BLaER1 treated with 17β-estradiol and CSF1 and Interleukin-3, amounts not matched to agents 10 nM and 100 nM (cell line): Measurements from ENCODE around the gene PRDX6.

ENCODE experiments used
- H3K27ac ChIP-seq, 11 experiments: shearing (Covaris generic); formaldehyde crosslinking; 2 replicates each; pipeline ENCODE4 v1.8.1; 2022
- H3K27me3 ChIP-seq, 11 experiments: shearing (Covaris generic); formaldehyde crosslinking; 2 replicates each; pipeline ENCODE4 v1.8.1; 2022
- H3K36me3 ChIP-seq, 11 experiments: shearing (Covaris generic); formaldehyde crosslinking; 2 replicates each; pipeline ENCODE4 v1.8.1; 2022
- H3K4me1 ChIP-seq, 10 experiments: shearing (Covaris generic); formaldehyde crosslinking; 2 replicates each; pipeline ENCODE4 v1.8.1; 2022
- H3K4me2 ChIP-seq, 11 experiments: shearing (Covaris generic); formaldehyde crosslinking; 2 replicates each; pipeline ENCODE4 v1.8.1; 2022
- H3K4me3 ChIP-seq, 10 experiments: shearing (Covaris generic); formaldehyde crosslinking; 2 replicates each; pipeline ENCODE4 v1.8.1; 2022
- H3K9ac ChIP-seq, 11 experiments: shearing (Covaris generic); formaldehyde crosslinking; 2 replicates each; pipeline ENCODE4 v1.8.1; 2022
- H3K9me3 ChIP-seq, 11 experiments: shearing (Covaris generic); formaldehyde crosslinking; replicated peaks in 1 of 11; 2 replicates each; pipeline ENCODE4 v1.8.1; 2022
- H4K20me1 ChIP-seq, 11 experiments: shearing (Covaris generic); formaldehyde crosslinking; 2 replicates each; pipeline ENCODE4 v1.8.1; 2022
- Cebpa-rat ChIP-seq, 11 experiments: shearing (Covaris generic); IDR thresholded peaks; 2 replicates each; pipeline ENCODE4 v1.8.1; 2022

Gene PRDX6

GRCh38 chr1:173520799-173521198, 43.7 kb downstream of the PRDX6 start:
- TF ChIP-seq Cebpa-rat (IDR thresholded peaks at IDR 0.05): no peak
- H3K4me3 ChIP-seq: no peak overlapping the region
- no peak overlapping the region for H3K27ac ChIP-seq
- H3K9ac ChIP-seq: no peak overlapping the region
- H4K20me1 ChIP-seq: no peaks in the 10 kb centered on the region
- no peak overlapping the region for H3K4me2 ChIP-seq
- H3K9me3 ChIP-seq: no peaks in the 10 kb centered on the region
- H3K36me3 ChIP-seq: no peaks in the 10 kb centered on the region
- H3K27me3 ChIP-seq: no peaks in the 10 kb centered on the region
- H3K4me1 ChIP-seq: peaks cover 0 to 8% (median 0%) of the 10 kb centered on the region in 10 experiments; a peak in 1 of 20 replicates

GRCh38 chr1:173523329-173523728, 46.2 kb downstream of the PRDX6 start:
- no peak overlapping the region for H3K9ac ChIP-seq
- no peak overlapping the region for H3K27ac ChIP-seq
- H3K9me3 ChIP-seq: no peaks in the 10 kb centered on the region
- H3K4me1 ChIP-seq: peaks cover 0 to 6% (median 0%) of the 10 kb centered on the region in 10 experiments; a peak in 1 of 20 replicates
- H3K4me2 ChIP-seq: no peak overlapping the region
- no peaks in the 10 kb centered on the region for H3K36me3 ChIP-seq
- no peak for TF ChIP-seq Cebpa-rat (IDR thresholded peaks at IDR 0.05)
- H3K27me3 ChIP-seq: no peaks in the 10 kb centered on the region
- no peak overlapping the region for H3K4me3 ChIP-seq
- H4K20me1 ChIP-seq: no peaks in the 10 kb centered on the region

GRCh38 chr1:173525926-173526325, 48.8 kb downstream of the PRDX6 start:
- no peak for TF ChIP-seq Cebpa-rat (IDR thresholded peaks at IDR 0.05)
- Histone ChIP-seq H4K20me1 (no peaks in the 10 kb centered on the region), H3K9ac (no peak overlapping the region), H3K4me3 (no peak overlapping the region), H3K4me2 (no peak overlapping the region), H3K9me3 (no peaks in the 10 kb centered on the region), H3K36me3 (no peaks in the 10 kb centered on the region), H3K27ac (no peak overlapping the region), H3K27me3 (no peaks in the 10 kb centered on the region), H3K4me1 (no peaks in the 10 kb centered on the region)

GRCh38 chr1:173527151-173527826, 50.2 kb downstream of the PRDX6 start:
- Histone ChIP-seq H3K27ac (no peak overlapping the region), H3K4me3 (no peak overlapping the region), H3K9me3 (no peaks in the 10 kb centered on the region), H3K4me2 (no peak overlapping the region), H4K20me1 (no peaks in the 10 kb centered on the region), H3K9ac (no peak overlapping the region), H3K36me3 (no peaks in the 10 kb centered on the region), H3K27me3 (no peaks in the 10 kb centered on the region), H3K4me1 (no peaks in the 10 kb centered on the region)
- TF ChIP-seq Cebpa-rat (IDR thresholded peaks at IDR 0.05): no peak

- no peak for TF ChIP-seq Cebpa-rat (IDR thresholded peaks at IDR 0.05)
- Histone ChIP-seq H3K27ac (no peak overlapping the region), H3K9ac (no peak overlapping the region)
Measured at GRCh38 chr1:173529106-173529505, 52.0 kb downstream of the PRDX6 start.

GRCh38 chr1:173530795-173531693, 53.9 kb downstream of the PRDX6 start:
- no peak overlapping the region for H3K27ac ChIP-seq
- no peaks in the 10 kb centered on the region for H4K20me1 ChIP-seq
- no peak for TF ChIP-seq Cebpa-rat (IDR thresholded peaks at IDR 0.05)
- H3K4me2 ChIP-seq: no peak overlapping the region
- H3K4me1 ChIP-seq: no peaks in the 10 kb centered on the region
- H3K9me3 ChIP-seq: no peaks in the 10 kb centered on the region
- no peaks in the 10 kb centered on the region for H3K27me3 ChIP-seq
- no peak overlapping the region for H3K9ac ChIP-seq
- H3K4me3 ChIP-seq: no peak overlapping the region
- no peaks in the 10 kb centered on the region for H3K36me3 ChIP-seq

More at GRCh38 chr1:173529106-173529505, 52.0 kb downstream of the PRDX6 start:
- Histone ChIP-seq H3K9me3 (no peaks in the 10 kb centered on the region), H3K4me1 (no peaks in the 10 kb centered on the region), H3K4me2 (no peak overlapping the region), H3K4me3 (no peak overlapping the region), H3K36me3 (no peaks in the 10 kb centered on the region), H3K27me3 (no peaks in the 10 kb centered on the region), H4K20me1 (no peaks in the 10 kb centered on the region)

GRCh38 chr1:173532237-173532636, 55.1 kb downstream of the PRDX6 start:
- H3K9ac ChIP-seq: no peak overlapping the region
- H3K27ac ChIP-seq: no peak overlapping the region
- no peak overlapping the region for H3K4me3 ChIP-seq
- H3K4me1 ChIP-seq: no peaks in the 10 kb centered on the region
- no peaks in the 10 kb centered on the region for H4K20me1 ChIP-seq
- no peaks in the 10 kb centered on the region for H3K9me3 ChIP-seq
- no peak for TF ChIP-seq Cebpa-rat (IDR thresholded peaks at IDR 0.05)
- no peaks in the 10 kb centered on the region for H3K27me3 ChIP-seq
- no peak overlapping the region for H3K4me2 ChIP-seq
- no peaks in the 10 kb centered on the region for H3K36me3 ChIP-seq

- no peaks in the 10 kb centered on the region for H3K36me3 ChIP-seq
- no peaks in the 10 kb centered on the region; a peak in 1 of 22 replicates for H3K9me3 ChIP-seq
- H3K4me1 ChIP-seq: no peaks in the 10 kb centered on the region
- H3K4me2 ChIP-seq: no peak overlapping the region
- no peak overlapping the region for H3K4me3 ChIP-seq
- H3K27ac ChIP-seq: no peak overlapping the region
- no peaks in the 10 kb centered on the region for H3K27me3 ChIP-seq
- TF ChIP-seq Cebpa-rat (IDR thresholded peaks at IDR 0.05): no peak
- H3K9ac ChIP-seq: no peak overlapping the region
- no peaks in the 10 kb centered on the region for H4K20me1 ChIP-seq
Measured at GRCh38 chr1:173536223-173536622, 59.1 kb downstream of the PRDX6 start.
